HG02610 (cell line): ENCODE data around the gene PPCS.

Source experiments
- ATAC-seq: cut with Tn5 transposase; IDR thresholded peaks from one replicate; pipeline ENCODE4 v1.9.1; 2021; ENCODE audit warnings: mild to moderate bottlenecking, moderate library complexity; ENCODE audit not compliant: unreplicated experiment

PPCS gene

DNA sequence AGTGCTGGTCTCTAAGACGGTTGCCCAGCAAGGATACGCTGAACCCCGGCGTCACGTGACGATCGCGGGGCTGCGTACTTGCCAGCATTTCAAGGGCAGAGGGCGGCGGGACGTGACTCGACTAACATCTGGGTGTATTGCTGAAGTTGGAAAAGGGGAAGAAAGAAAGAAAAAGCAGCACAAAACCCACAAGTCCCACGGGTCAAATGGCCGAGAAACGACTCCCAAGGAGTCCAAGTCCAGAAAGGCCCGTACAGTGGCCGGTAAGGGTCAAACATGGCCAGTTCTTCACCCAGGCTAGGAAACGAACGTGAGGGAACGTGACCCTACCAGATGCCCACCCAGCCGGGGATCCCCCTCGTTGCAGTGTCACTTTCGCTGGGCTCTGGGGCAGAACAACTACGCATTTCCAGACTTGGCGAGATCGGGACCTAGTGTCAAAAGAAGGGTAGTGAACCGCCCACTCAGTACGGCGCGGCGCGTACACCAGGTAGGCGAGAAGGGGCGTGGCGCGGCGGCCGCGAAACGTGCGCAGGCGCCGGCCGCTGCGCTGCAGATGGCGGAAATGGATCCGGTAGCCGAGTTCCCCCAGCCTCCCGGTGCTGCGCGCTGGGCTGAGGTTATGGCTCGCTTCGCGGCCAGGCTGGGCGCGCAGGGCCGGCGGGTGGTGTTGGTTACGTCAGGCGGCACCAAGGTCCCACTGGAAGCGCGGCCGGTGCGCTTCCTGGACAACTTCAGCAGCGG lies at the start of gene PPCS, which contains the start of gene ZMYND12:
PPCS (plus strand) TSS at position 534 of the 744 bp plus-strand sequence; CDS start at position 557, 23 bp downstream.
ZMYND12 (minus strand) TSS at position 13 of the 744 bp plus-strand sequence. CDS start 25 bp downstream, outside the sequence.
- peak; percentile 79 for ATAC-seq

DNA sequence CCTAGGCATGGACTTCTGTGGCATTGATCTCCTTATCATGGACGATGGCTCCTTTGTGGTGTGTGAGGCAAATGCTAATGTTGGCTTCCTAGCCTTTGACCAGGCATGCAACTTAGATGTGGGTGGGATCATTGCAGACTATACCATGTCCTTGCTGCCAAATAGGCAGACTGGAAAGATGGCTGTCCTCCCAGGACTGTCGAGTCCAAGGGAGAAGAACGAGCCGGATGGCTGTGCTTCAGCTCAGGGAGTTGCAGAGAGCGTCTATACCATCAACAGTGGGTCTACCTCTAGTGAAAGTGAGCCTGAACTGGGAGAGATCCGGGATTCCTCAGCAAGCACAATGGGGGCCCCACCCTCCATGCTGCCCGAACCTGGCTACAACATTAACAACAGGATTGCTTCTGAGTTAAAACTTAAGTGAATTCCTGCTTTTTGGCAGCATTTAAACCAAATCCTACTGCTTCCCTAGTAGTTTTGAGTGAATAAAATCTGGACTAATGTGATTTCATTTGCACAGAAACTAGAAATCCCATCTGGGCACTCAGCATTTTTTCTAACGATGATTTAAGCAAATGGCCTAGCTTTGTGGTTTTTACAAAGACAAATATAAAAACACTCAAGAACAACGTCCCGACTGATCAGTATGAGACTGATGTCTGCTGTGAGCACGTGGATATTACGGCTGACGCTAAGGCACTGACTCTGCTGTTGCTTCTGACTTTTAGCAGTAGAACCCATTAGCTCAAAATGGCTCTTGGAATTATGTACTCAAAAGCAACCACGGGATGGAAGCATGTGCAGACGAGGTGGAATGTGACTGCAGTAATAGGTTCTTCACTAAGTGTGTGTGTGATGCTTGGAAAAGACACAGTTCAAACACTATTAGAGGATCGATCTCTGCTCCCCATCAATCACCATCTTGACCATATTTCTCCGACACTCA lies 41.5 kb upstream of the PPCS start:
- no peak for ATAC-seq

DNA sequence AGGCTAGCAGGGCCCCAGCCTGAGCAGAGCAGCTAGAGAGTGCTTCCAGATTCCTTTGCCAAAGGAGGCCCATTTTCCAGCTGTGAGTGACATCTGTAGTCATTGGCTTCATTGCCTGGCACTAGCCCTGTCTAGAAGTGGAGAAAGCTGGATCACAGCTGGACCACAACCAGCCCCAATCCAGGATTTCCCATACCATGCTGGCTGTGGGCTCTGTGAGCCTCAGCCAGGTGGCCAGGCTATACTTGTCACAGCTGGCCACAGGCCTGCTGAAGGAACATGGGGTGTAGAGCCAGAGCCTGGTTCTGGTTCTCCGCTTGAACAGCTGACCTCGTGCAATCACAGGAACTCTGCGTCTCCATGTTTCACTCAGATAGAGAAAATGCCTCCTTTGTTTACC lies 39.2 kb upstream of the PPCS start:
- ATAC-seq, result no peak

DNA sequence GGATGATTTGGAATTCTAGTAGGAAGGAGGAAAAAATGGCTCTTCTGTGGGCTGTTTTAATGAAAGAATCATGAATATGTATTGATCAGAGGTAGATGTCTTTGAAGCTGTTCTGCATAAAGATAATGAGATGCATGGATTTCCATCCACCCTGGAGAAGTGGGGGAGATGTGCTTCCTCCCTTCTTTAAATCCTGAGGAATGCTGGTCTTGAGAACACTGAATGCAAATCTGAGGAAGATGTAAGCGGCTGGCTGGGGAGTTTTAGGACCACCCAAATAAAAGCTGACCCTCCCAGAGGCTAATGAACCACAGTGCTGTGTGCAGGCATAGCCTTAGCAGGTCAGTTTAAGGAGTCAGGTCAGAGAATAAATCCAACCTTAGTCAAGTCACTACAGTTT lies 37.8 kb upstream of the PPCS start:
- ATAC-seq, result no peak

DNA sequence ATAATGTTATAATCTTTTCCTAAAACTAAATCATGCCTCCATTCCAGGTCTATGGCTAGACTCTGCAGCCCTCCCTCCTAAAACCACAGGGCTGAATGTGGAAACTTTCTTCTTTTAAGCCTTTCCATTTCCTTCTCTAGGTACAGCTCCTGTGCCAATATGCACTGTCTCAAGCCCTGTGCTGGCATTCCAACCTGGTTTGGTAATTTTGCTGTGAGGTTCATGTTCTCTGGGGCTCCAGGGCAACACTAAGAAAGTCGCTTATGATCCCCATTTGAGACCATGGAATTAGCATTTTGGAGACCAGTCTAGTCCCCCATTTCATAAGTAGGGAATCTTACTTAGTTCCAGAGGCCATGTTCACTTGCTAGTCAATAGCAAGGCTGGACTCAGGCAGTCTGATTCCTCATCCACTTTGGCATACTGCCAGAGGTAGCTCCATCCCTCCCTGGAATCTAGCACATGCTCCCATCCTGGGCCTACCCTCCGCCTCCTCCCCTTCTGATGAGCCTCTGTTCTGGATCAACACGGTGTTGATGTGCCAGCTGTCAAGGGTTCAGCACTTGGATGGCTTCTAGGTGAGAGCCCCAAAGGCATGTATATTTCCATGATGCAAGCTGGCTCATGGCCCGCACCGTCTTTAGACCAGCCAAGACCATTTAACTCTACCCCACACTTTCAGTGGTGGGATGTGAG lies 37.1 kb upstream of the PPCS start:
- no peak for ATAC-seq

DNA sequence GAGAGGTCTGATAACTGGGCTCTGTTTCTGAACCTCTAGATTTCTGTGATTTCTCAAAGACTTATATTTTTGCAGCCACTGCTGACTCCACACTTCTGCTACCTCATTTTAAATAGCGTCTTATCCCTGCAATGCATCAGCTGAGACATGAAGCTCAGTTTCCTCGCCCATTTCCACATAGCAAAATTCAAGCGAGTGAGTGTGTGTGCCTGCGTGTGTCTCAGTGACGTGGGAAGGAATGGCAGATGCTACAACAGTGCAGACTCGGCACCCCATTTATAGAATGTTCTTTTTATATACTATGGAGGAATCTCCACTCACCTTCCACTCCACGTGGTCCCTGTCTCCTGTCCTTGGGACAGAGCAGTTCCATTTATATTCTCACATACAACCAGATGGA lies 36.2 kb upstream of the PPCS start:
- ATAC-seq, result no peak

DNA sequence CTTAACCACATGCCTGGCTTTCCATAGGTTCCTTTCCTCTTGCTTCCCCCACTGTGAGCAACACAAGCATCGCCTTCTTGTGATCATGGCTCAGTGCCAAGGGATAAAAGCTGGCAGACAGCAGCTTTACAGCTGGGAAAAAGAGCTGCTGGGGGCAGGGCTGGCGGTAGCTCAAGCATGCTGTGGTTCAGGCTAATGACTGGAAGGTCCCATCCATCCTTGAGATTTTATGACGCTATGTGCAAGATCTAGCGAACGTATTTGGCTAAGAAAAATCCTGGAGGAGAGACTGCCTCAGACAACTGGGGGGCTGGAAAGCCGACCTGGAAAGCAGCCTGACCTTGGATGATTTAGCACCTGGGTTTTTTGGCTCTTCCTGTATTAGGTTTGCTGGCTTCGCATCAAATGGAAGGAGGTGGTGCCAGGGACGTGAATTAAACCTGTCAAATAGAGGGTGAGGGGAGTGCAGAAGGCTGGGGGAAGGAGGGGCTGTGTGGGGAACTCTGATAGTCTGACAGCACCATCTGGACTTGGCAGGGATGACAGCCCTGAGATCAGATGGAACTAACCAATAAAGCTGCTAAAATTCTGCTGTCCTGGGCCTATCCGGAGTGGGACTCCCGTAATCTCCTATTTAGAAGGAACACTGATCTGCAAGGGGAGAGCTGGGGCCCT lies 35.3 kb upstream of the PPCS start:
- no peak for ATAC-seq

DNA sequence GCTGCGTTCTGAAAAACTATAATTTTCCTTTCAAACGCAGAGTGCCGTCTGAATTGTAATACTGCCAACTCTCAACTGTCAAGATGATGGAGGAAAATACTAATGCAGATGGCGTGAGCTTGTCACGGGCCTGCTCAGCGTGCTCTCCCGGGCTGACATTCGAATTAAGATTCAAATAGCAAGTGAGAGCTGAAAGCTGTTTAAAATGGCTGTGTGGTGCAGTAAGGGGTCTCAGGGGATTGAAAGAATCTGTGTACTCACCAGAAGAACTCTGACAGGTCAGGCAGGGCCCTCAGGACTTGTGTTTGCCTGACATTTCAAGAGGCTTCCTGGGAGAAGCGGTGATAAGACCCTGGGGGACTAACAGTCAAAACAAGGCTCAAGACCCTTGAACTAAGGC lies 33.6 kb upstream of the PPCS start:
- ATAC-seq, result no peak

DNA sequence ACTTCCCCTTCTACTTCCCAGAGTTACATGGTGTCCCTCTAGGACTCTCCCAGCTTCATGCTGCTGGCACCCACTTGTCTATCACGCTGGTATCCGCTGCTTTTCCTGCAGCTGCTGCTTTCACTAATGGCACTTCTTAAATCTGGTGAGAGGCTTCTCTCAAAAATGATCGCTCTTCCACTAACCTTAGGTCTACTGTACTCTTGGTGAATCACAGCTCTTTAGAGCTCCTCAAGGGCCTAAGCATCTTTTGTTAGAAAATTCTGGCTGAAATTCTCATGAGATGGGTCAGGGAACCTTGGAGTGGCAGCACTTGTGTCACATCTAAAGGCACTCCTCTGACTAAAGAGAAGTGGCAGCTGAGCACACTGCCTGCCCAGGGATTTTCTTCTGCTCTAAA lies 32.7 kb upstream of the PPCS start:
- ATAC-seq, result no peak

DNA sequence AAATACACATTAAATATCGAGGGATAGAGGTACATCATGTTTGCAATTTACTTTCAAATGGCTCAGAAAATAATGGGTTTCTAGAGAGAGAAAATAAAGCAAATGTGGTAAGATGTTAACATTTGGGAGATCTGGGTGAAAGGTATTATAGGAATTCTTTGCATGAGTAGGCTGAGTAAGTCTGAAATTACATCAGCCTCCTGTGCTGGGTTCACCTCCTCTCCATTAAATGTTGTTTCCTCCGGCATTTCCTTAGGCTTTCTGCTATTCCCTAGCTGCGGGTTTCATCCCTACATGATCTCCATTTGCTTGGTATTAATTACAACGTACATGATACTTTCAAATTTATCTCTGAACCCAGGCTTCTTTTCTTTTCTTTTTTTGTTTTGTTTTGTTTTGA lies 32.1 kb upstream of the PPCS start:
- ATAC-seq, result no peak

DNA sequence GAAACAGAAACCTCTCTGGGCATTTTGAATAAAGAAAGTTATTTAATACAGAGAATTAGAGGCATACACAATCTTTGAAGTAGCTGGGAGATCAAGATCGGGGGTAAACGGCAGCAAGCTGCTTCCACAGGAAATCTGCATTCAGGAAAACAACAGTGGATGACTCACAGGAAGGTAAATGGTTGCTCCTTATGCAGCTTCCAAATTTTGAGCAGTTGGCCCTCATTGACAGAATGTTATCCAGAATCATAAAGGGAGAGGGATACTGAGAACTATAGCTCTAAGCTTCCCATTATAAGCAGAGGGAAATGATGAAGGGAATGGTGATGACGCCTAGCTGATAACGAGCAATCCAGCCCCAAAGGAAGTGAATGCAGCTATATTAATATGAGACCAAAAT lies 29.1 kb upstream of the PPCS start:
- ATAC-seq, result no peak

DNA sequence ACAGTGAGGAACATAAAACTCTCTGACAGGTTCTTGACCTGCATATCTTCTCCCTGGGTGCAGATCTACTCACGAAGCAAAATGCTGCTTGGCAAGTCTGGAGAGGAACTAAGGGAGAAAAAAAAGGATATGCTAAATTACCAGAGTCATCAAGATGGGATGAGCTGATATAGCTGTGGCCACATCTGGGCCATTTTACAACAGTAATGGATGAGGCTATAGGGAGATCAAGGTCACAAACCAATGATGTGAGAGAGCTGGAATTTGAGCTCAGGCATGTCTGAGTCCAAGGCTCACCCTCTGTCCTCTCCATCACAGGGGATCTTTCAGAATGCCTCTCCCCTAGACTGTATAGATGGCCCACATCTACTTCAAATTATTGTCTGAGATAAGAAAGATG lies 26.7 kb upstream of the PPCS start:
- ATAC-seq, result no peak

DNA sequence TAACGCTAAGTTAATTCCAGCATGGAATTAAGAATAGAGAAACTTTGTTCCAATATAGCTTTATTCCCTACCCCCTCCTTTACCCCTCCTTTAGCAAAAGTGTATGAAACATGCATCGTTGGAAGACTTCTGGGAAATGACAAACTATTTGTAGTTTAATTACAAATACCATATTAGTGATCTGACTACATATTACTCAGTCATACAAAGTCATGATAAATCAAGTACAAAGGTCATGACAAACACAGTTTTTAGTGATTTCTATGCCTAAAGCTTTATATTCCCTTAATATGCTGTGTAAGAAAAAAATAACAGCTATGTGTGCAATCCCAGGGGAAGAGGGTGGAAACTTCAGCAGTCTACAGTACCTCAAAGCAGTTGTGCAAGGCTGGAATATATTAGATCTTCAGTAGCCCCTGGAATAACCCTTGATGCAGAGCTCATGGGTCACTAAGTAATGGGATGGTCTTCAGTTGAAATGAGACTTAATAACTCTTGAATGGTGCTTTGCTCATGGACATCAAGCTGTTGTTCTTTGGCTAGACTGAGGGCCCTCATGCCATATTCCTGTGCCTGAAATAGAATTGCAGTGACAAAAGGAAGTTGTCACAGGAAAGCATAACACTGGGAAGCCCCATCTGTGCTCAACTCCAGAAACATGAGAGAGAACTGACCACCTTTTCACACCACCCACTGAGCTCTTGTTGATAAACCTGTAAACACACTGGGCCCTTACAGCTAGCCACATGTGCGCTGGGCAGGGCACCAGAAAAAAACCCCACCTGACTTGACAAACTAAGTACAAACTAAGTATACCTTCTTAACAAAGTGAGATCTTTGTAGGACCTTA lies 25.8 kb upstream of the PPCS start:
- ATAC-seq, result no peak

DNA sequence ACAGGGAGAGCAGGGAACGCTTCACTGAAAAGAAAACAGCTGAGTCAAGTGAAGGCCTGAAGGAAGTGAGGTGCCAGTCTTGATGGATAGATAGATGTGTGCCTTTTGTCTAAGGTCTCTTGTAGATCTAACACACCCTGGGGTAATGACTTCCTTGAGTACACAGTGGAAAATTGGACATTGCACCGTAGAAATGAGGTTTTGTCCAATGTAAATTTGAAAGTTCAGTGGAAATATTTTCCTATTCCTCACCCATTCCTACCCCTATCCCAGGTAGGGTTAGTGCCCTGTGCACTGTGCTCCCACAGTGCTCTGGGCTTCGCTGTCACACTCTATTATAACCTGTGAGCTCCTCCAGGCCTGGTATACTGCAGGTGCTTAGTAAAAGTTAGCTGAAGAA lies 24.8 kb upstream of the PPCS start:
- no peak for ATAC-seq

DNA sequence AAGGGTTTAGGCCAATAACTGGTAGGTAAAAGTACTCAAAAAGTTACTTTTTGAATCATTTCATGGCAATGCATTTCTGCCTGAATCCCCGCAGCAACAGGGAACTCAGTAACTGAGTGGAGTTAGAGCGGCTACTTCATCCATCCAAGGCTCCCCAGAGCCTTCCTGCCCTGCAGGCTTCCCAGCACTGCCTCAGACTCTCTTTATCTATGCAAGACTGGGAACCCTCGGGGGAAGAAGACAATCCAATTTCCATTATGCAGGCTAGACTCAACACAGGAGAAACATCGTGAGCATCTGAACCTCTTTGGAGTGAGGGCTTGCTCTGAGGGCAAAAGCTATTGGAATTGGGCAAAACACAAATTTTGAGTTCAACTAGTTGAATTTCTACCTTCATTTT lies 23.6 kb upstream of the PPCS start:
- no peak for ATAC-seq

DNA sequence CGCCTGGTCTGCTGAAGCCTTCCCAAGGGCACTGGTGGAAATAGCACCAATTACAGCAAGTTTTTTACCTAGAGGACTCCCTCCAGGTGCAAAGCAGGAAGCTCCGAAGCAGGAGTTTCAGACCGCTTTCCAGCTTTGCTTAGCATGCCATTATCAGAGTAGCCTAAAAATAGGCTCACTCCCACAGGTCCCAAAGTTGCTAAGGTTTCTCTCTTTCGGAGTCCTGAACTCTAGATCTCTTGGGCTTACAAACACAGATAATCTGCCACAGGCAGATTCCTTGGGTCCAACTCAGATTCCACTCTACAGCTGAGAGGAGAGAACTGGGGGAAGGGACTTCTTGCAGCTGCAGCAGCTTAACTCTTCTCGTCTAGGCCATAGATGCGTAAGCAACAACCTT lies 23.0 kb upstream of the PPCS start:
- ATAC-seq, result no peak

DNA sequence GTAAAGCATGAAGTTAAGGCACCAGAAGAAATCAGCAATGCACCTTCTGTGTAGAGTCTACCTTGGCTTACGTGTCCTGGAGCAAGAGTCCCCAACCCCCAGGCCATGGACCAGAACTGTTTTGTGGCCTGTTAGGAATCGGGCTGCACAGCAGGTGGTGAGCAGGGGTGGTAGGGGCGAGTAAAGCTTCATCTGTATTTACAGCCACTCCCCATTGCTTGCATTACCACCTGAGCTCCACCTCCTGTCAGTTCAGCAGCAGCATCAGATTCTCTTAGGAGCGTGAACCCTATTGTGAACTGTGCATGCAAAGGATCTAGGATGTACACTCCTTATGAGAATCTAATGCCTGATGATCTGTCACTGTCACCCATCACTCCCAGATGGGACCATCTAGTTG lies 22.0 kb upstream of the PPCS start:
- ATAC-seq, result no peak

DNA sequence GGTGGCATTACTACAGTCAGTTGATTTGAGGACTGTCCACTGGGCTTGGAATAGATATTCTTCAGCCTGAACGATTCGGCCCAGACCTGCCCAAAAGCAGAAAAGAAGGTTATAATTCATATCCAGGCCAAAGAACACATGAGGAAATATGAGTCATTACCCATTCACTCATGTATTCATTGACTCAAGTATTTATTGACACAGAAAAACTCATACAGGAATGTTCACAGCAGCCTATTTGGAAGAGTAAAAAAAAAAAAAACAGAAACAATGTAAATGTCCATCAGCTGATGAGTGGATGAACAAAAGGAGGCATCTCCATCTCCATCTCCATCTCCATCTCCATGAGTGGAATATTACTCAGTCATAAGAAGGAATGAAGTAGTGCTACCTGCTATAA lies 16.4 kb upstream of the PPCS start:
- ATAC-seq, result no peak

DNA sequence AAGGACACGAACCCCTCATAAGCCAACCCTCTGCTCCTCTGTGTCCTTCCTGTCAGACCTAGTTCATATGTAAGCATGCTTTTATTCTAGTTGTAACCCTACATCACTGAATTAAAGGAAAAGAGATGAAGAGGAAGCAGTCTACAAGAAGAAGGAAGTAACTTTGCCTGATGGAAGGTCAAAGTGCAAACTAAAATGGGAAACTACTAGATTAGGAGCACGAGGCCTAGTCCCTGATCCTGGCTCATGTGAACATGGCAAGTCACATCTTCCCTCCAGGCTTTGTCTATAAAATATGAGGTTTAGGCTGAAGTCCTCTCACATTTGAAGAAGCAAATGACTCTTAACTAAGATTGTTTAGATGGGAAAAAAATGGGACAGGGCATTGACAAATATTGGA lies 13.7 kb upstream of the PPCS start:
- ATAC-seq, result no peak

DNA sequence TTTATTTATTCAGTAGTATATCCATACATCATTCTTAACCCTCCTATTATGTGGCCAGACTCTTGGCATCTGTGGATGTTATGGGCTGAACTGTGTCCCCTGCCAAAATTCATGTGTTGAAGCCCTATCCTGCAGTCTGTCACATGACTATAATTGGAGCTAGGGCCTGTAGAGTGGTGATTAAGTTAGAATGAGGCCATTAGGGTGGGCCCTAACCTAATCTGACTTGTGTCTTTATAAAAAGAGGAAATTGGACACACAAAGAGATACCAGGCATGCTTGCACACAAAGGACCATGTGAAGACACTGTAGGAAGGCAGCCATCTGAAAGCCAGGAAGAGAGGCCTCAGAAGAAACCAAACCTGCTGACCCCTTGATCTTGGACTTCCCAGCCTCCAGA lies 7.1 kb upstream of the PPCS start:
- ATAC-seq, result no peak
